Activated T-helper 1 cell treated with anti-CD3 and anti-CD28 coated beads, Interleukin-2, amount 50 U/mL, for 16 hours (primary cell): ENCODE measurements around the gene RPS17.
"Not testable (repeated sequence)": the region's sequence is repeated elsewhere in the genome, so short reads cannot be mapped to it uniquely, and the experiment has no call there.

Experiments
- DNase-seq, 2 donors: peaks; one replicate each; pipeline ENCODE4 v3.0.0-alpha.2; 2020; ENCODE audit warnings: low read depth in 1 of 2, low spot score in 1 of 2

RPS17 gene

GRCh38 chr15:82513587-82513986 lies 26.7 kb downstream of the RPS17 start:
- DNase-seq: not testable (repeated sequence)

GRCh38 chr15:82507693-82508092 lies 32.6 kb downstream of the RPS17 start:
- not testable (repeated sequence) for DNase-seq

GRCh38 chr15:82507087-82507486 lies 33.2 kb downstream of the RPS17 start:
- DNase-seq: not testable (repeated sequence)

GRCh38 chr15:82505842-82506241 lies 34.4 kb downstream of the RPS17 start:
- DNase-seq: not testable (repeated sequence)

- not testable (repeated sequence) for DNase-seq
Measured at GRCh38 chr15:82504074-82504473, 36.2 kb downstream of the RPS17 start.

GRCh38 chr15:82502700-82503339 lies 37.4 kb downstream of the RPS17 start:
- not testable (repeated sequence) for DNase-seq

- not testable (repeated sequence) for DNase-seq
Measured at GRCh38 chr15:82500772-82501171, 39.5 kb downstream of the RPS17 start.

- not testable (repeated sequence) for DNase-seq
Measured at GRCh38 chr15:82497978-82498377, 42.3 kb downstream of the RPS17 start.

- not testable (repeated sequence) for DNase-seq
Measured at GRCh38 chr15:82488250-82488649, 52.0 kb downstream of the RPS17 start.

GRCh38 chr15:82487045-82487444 lies 53.2 kb downstream of the RPS17 start:
- DNase-seq: not testable (repeated sequence)
